GM12878 (cell line): Measurements from ENCODE around the gene SC5D. TPM values are rescaled to one million over a fixed set of nuclear protein-coding genes. Genes with fewer than 3 reads are reported as not detected.
A peak's percentile ranks its signal among the peaks of the same experiment; 100 is the strongest.

Source experiments
- ATAC-seq: fragments of 200-7000 bp; cut with Tn5 transposase; 3 replicates; pipeline ENCODE4 v1.9.1; 2020; ENCODE audit warnings: mild to moderate bottlenecking, moderate library complexity
- BruUV-seq: library from RNA; stranded (reverse); fragments of 400-500 nt; replicated peaks from 2 replicates; lab custom pipeline; 2021; lab: Mats Ljungman, UMichigan
- CTCF ChIA-PET: fragments of 300-600 bp; sonication (Branson Sonifier 250); formaldehyde crosslinking; extraction: SDS; loops from one replicate; lab custom pipeline; 2021; ENCODE audit warnings: inconsistent platforms; lab: Yijun Ruan, JAX
- POLR2A ChIA-PET: fragments of 350-600 bp; formaldehyde crosslinking; extraction: SDS; loops from one replicate; lab custom pipeline; 2021; ENCODE audit warnings: inconsistent platforms; lab: Charles Lee
- RAD21 ChIA-PET: fragments of 300-600 bp; sonication (Branson Sonifier 250); formaldehyde crosslinking; loops from one replicate; lab custom pipeline; 2023; ENCODE audit warnings: antibody characterized with exemption; ENCODE audit not compliant: unreplicated experiment; lab: Charles Lee
- SMC1A ChIA-PET: fragments of 300-600 bp; sonication (Branson Sonifier 250); formaldehyde crosslinking; loops from one replicate; lab custom pipeline; 2023; ENCODE audit not compliant: unreplicated experiment, uncharacterized antibody; lab: Charles Lee
- DNase-seq: peaks from one replicate; pipeline ENCODE4 v3.0.0-alpha.2; 2011; ENCODE audit warnings: low read depth, low spot score
- FAIRE-seq: peaks from 3 replicates; lab custom pipeline; 2011; peaks lifted over from hg19 to GRCh38; lab: Jason Lieb, UNC
- H2AFZ ChIP-seq: 2 replicates; pipeline ENCODE4 v1.6.0; 2011; ENCODE audit warnings: low read depth, low read length, control low read depth; ENCODE audit not compliant: control insufficient read depth
- H3K27ac ChIP-seq: 2 replicates; pipeline ENCODE4 v1.5.1; 2011; ENCODE audit warnings: control low read depth; ENCODE audit not compliant: control insufficient read depth, insufficient read depth
- H3K27me3 ChIP-seq, 2 experiments: replicated peaks in 1 of 2; 2 replicates each; pipeline versions ENCODE4 v1.6.0 to v1.6.1; 2011; ENCODE audit warnings: low read length in 1 of 2; ENCODE audit not compliant: control insufficient read depth in 2 of 2, insufficient read depth in 2 of 2
- H3K36me3 ChIP-seq, 2 experiments: 2 replicates each; pipeline ENCODE4 v1.5.1; 2011; ENCODE audit warnings: low read length in 1 of 2; ENCODE audit not compliant: control insufficient read depth in 2 of 2, insufficient read depth in 2 of 2
- H3K4me1 ChIP-seq: 2 replicates; pipeline ENCODE4 v1.6.1; 2011; ENCODE audit warnings: mild to moderate bottlenecking, low read length, moderate library complexity, mixed read lengths; ENCODE audit not compliant: control insufficient read depth, insufficient read depth
- H3K4me2 ChIP-seq: 2 replicates; pipeline ENCODE4 v1.6.0; 2011; ENCODE audit warnings: control low read depth; ENCODE audit not compliant: control insufficient read depth, insufficient read depth
- H3K4me3 ChIP-seq: fragments of 200-600 bp; sonication (generic); 2 replicates; pipeline ENCODE4 v1.5.1; 2016
- H3K79me2 ChIP-seq: 2 replicates; pipeline ENCODE4 v1.6.0; 2011; ENCODE audit warnings: low read length; ENCODE audit not compliant: control insufficient read depth, insufficient read depth
- H3K9ac ChIP-seq: 2 replicates; pipeline ENCODE4 v1.8.0; 2011; ENCODE audit warnings: low read length, control low read depth, mixed read lengths; ENCODE audit not compliant: control insufficient read depth, insufficient read depth
- H3K9me3 ChIP-seq: replicated peaks from 3 replicates; pipeline ENCODE4 v1.5.1; 2011; ENCODE audit warnings: mild to moderate bottlenecking, low read length; ENCODE audit not compliant: control insufficient read depth, insufficient read depth
- H4K20me1 ChIP-seq: 2 replicates; pipeline ENCODE4 v1.6.0; 2011; ENCODE audit not compliant: control insufficient read depth, insufficient read depth
- ATF3 ChIP-seq: IDR thresholded peaks from 2 replicates; pipeline ENCODE4 v1.6.1; 2011; ENCODE audit warnings: low read depth, mild to moderate bottlenecking, low read length, moderate library complexity, borderline replicate concordance; ENCODE audit errors: extremely low read depth
- BRCA1 ChIP-seq: IDR thresholded peaks from 2 replicates; pipeline ENCODE4 v1.6.1; 2011; ENCODE audit warnings: low read depth, low read length, improper control_type of control experiment
- CBX3 ChIP-seq: fragments of 200-600 bp; sonication (generic); IDR thresholded peaks from 2 replicates; pipeline ENCODE4 v1.6.1; 2016; ENCODE audit warnings: low read depth, borderline replicate concordance
- GATAD2B ChIP-seq: fragments of 450-650 bp; conservative IDR thresholded peaks from 2 replicates; pipeline ENCODE4 v1.6.1; 2017; ENCODE audit warnings: low read depth, mild to moderate bottlenecking, moderate library complexity
- RAD21 ChIP-seq: IDR thresholded peaks from 2 replicates; pipeline ENCODE4 v1.6.1; 2011; ENCODE audit warnings: mild to moderate bottlenecking, low read depth, low read length, moderate library complexity; ENCODE audit not compliant: insufficient read depth
- SIN3A ChIP-seq: IDR thresholded peaks from 2 replicates; pipeline ENCODE4 v1.6.1; 2012; ENCODE audit warnings: low read depth, low read length, improper control_type of control experiment
- SKIL ChIP-seq: fragments of 450-650 bp; IDR thresholded peaks from 2 replicates; pipeline ENCODE4 v1.6.1; 2017; ENCODE audit warnings: mild to moderate bottlenecking, low read depth, inconsistent platforms; ENCODE audit not compliant: poor library complexity, severe bottlenecking
- SP1 ChIP-seq: IDR thresholded peaks from one replicate; pipeline ENCODE4 v1.6.1; 2011; ENCODE audit warnings: low read depth, low read length
- STAT3 ChIP-seq: IDR thresholded peaks from 2 replicates; pipeline ENCODE4 v1.6.1; 2011; ENCODE audit warnings: low read depth, low read length, improper control_type of control experiment
- ZBED1 ChIP-seq: IDR thresholded peaks from 2 replicates; pipeline ENCODE4 v1.6.1; 2016; ENCODE audit warnings: borderline replicate concordance
- WGBS: methylation state at CpG from one replicate; pipeline ENCODE4 v1.1.6; 2016; ENCODE audit warnings: low lambda C conversion rate; ENCODE audit not compliant: insufficient replicate concordance, insufficient coverage; ENCODE audit errors: missing lambda C conversion rate; 5-methylcytosine and 5-hydroxymethylcytosine counted together
- in situ Hi-C: fragments of 300-500 bp; cut with MboI; formaldehyde crosslinking; loops from 9 replicates; pipeline ENCODE4 v1.14.3; 2018; ENCODE audit warnings: mixed read lengths
- intact Hi-C: fragments of 100-400 bp; cut with micrococcal nuclease; formaldehyde crosslinking; loops from one replicate; pipeline ENCODE4 v1.14.2; 2022; ENCODE audit not compliant: unreplicated experiment
- polyA plus RNA-seq, 11 experiments: library from polyadenylated mRNA; depleted of rRNA in 4 of 11; unstranded in 6 of 11; stranded (reverse) in 5 of 11; fragments of >200 nt; fragmentation: Nextera tagmentation in 4 of 11; fragmentation: Illumina TruSeq in 1 of 11; extraction: Ambion mirVana in 4 of 11; extraction: Trizol in 1 of 11; gene quantifications; 1 replicate in 1 of 11; 2 replicates in 10 of 11; pipeline versions ENCODE4 v1.2.1 to v1.2.3, GENCODE V29; 2011 to 2016; ENCODE audit warnings: inconsistent platforms in 2 of 11, missing spikeins in 2 of 11, low read depth in 1 of 11
- total RNA-seq, 4 experiments: library from RNA; depleted of rRNA in 3 of 4; stranded (reverse); fragments of >200 nt in 3 of 4; fragmentation: Illumina TruSeq in 1 of 4; extraction: Trizol in 1 of 4; gene quantifications; 2 replicates each; pipeline versions ENCODE4 v1.2.1 to v1.2.3, GENCODE V29; 2013 to 2021
- TF ChIP-seq, protein P1 (sequence below): fragments of 450-650 bp; IDR thresholded peaks from 2 replicates; pipeline ENCODE4 v1.6.1; 2016; ENCODE audit warnings: mild to moderate bottlenecking
- TF ChIP-seq, protein P2 (sequence below): fragments of 150-350 bp; IDR thresholded peaks from 2 replicates; pipeline ENCODE4 v1.6.1; 2014; ENCODE audit warnings: mild to moderate bottlenecking, low read depth, low read length
- TF ChIP-seq, protein P3 (sequence below), 3 experiments: IDR thresholded peaks in 2 of 3; conservative IDR thresholded peaks in 1 of 3; 2 replicates each; pipeline ENCODE4 v1.5.1; 2011; ENCODE audit warnings: low read depth in 3 of 3, low read length in 3 of 3, mild to moderate bottlenecking in 3 of 3, control low read depth in 2 of 3, moderate library complexity in 2 of 3, inconsistent platforms in 1 of 3, mixed read lengths in 1 of 3; ENCODE audit not compliant: control insufficient read depth in 2 of 3, insufficient read depth in 1 of 3; ENCODE audit errors: extremely low read depth in 1 of 3

Gene SC5D
- total and polyA plus RNA-seq, 10 of the 15 experiments (the other 5 are each of a cell fraction or from before 2014, with no cell fraction given): 23.7 to 134 (median 30.8) TPM

DNA sequence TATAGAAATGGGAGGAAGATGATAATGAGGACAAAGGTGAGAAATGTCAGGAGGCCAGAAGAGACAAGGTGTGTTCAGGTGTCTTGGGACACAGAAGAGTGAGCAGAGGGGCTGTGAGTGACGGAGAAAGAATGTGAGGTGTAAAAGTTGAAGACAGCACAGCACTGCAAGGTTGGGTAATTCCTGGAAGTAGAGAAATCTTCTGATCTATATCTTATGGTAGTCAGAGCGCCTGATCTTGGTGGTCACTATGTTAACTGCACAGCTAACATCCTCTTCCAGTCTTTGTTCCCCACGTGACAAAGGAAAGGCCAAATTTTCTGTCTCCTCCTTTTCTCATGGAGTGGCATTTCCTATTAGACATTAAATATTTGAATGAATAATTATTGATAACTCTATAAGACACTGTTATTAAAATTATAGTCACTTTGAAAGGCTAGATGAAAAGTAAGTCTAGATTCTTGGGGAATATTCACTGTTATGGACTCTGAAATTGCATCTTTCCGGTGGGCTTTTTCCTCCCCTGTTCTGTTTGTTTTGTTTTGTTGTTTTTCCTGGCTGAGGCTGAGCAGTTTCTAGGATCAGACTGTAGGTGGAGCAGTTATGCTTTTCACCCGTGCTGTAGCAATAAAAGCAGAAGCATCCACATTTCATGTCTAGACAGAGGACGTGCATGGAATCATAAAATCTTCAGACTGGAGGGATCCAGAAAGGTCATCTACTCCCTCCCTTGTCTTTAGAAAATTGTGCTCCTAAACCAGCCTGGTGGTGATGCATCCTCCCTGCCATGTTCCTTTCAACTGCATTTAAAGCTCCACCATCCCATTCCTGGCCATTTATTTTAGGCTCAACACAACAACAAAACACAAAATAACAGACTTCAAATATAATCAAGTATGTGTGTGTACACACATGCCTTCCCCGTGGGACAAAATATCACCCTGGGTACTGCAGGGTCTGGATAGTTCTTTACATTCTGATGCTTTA lies 26.6 kb downstream of the SC5D start:
- ChIA-PET POLR2A (no interaction called here), CTCF (interaction anchor here (0.7 to 3.5 kb wide), 37 partner anchors 15 to 335 kb away, joined by 3 to 44 read pairs (median 4); no protein-coding TSS in a partner anchor), RAD21 (interaction anchor here (0.6 to 1.5 kb wide), 15 partner anchors 27 to 273 kb away, joined by 3 to 9 read pairs (median 4); partner anchors contain the start of gene SC5D), SMC1A (interaction anchor here (0.6 to 3.4 kb wide), 27 partner anchors 9 to 336 kb away, joined by 3 to 36 read pairs (median 4); no protein-coding TSS in a partner anchor)
- Histone ChIP-seq H3K36me3 (no peaks in the 10 kb centered on the region), H3K27me3 (no peaks in the 10 kb centered on the region), H4K20me1 (no peaks in the 10 kb centered on the region), H2AFZ (peak overlapping the region; percentile 66; the same call in 1 of the 2 replicates), H3K4me1 (peaks cover 4% of the 10 kb centered on the region; the same call in 1 of the 2 replicates), H3K9ac (no peak overlapping the region), H3K4me2 (no peak overlapping the region), H3K9me3 (no peaks in the 10 kb centered on the region), H3K79me2 (no peaks in the 10 kb centered on the region), H3K4me3 (no peak overlapping the region), H3K27ac (no peak overlapping the region)
- intact Hi-C loops: loop anchor here (1.0 to 2.0 kb wide), 2 partner anchors 134 to 272 kb away; partner anchors contain the start of genes SORL1 and SORL1-AS1
- no peak for DNase-seq
- peak; percentile 80 for FAIRE-seq
- in situ Hi-C loops: loop anchor here (5.0 kb wide), 1 partner anchor 273 kb away; no protein-coding TSS in a partner anchor
- 16% methylated on average over 7 of the region's 7 CpGs for WGBS
- BruUV-seq: no TSS peak
- peak; percentile 84 for ATAC-seq
- TF ChIP-seq CBX3 (no peak), SKIL (peak; percentile 23), BRCA1 (no peak), GATAD2B (no peak), ZBED1 (0 out of 2 replicates have a peak, but pooled peaks have one; percentile 22), SIN3A (no peak), SP1 (no peak), RAD21 (peak; percentile 93), STAT3 (no peak), ATF3 (no peak)
- TF ChIP-seq, protein P1, sequence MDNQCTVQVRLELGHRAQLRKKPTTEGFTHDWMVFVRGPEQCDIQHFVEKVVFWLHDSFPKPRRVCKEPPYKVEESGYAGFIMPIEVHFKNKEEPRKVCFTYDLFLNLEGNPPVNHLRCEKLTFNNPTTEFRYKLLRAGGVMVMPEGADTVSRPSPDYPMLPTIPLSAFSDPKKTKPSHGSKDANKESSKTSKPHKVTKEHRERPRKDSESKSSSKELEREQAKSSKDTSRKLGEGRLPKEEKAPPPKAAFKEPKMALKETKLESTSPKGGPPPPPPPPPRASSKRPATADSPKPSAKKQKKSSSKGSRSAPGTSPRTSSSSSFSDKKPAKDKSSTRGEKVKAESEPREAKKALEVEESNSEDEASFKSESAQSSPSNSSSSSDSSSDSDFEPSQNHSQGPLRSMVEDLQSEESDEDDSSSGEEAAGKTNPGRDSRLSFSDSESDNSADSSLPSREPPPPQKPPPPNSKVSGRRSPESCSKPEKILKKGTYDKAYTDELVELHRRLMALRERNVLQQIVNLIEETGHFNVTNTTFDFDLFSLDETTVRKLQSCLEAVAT: no peak
- TF ChIP-seq, protein P2, sequence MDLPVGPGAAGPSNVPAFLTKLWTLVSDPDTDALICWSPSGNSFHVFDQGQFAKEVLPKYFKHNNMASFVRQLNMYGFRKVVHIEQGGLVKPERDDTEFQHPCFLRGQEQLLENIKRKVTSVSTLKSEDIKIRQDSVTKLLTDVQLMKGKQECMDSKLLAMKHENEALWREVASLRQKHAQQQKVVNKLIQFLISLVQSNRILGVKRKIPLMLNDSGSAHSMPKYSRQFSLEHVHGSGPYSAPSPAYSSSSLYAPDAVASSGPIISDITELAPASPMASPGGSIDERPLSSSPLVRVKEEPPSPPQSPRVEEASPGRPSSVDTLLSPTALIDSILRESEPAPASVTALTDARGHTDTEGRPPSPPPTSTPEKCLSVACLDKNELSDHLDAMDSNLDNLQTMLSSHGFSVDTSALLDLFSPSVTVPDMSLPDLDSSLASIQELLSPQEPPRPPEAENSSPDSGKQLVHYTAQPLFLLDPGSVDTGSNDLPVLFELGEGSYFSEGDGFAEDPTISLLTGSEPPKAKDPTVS: no peak
- TF ChIP-seq, protein P3, sequence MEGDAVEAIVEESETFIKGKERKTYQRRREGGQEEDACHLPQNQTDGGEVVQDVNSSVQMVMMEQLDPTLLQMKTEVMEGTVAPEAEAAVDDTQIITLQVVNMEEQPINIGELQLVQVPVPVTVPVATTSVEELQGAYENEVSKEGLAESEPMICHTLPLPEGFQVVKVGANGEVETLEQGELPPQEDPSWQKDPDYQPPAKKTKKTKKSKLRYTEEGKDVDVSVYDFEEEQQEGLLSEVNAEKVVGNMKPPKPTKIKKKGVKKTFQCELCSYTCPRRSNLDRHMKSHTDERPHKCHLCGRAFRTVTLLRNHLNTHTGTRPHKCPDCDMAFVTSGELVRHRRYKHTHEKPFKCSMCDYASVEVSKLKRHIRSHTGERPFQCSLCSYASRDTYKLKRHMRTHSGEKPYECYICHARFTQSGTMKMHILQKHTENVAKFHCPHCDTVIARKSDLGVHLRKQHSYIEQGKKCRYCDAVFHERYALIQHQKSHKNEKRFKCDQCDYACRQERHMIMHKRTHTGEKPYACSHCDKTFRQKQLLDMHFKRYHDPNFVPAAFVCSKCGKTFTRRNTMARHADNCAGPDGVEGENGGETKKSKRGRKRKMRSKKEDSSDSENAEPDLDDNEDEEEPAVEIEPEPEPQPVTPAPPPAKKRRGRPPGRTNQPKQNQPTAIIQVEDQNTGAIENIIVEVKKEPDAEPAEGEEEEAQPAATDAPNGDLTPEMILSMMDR (IDR thresholded peaks at IDR 0.05 in 2 of 3, conservative IDR thresholded peaks at IDR 0.05 in 1 of 3; ENCODE audit: control insufficient read depth in 2 of 3, extremely low read depth in 1 of 3, insufficient read depth in 1 of 3, low read depth in 3 of 3, low read length in 3 of 3): peak; percentile 75 to 88 (median 86)
